Testis (tissue), 2 donors: ENCODE data around the gene ZBTB46.
A peak's percentile ranks its signal among the peaks of the same experiment; 100 is the strongest.

Source experiments
- CTCF ChIP-seq, 3 experiments: fragments of 450-650 bp in 2 of 3; fragments of 200-600 bp in 1 of 3; sonication (generic) in 1 of 3; IDR thresholded peaks; one replicate each; pipeline ENCODE4 v1.5.1; 2016 to 2019; ENCODE audit warnings: antibody characterized with exemption in 3 of 3, mild to moderate bottlenecking in 2 of 3, moderate library complexity in 1 of 3
- POLR2A ChIP-seq: fragments of 450-650 bp; IDR thresholded peaks from one replicate; pipeline ENCODE4 v1.6.1; 2017; ENCODE audit warnings: antibody characterized with exemption, mild to moderate bottlenecking, moderate library complexity

- peak; percentile 53 to 68 (median 60) for TF ChIP-seq CTCF (IDR thresholded peaks at IDR 0.05)
- TF ChIP-seq POLR2A: no peak
Measured at GRCh38 chr20:63775096-63775978, 55.7 kb downstream of the ZBTB46 start.
